GM19468 (cell line): ENCODE results near the gene ZMYM3.

Experiments used
- ATAC-seq: cut with Tn5 transposase; IDR thresholded peaks from one replicate; pipeline ENCODE4 v1.9.1; 2021; ENCODE audit warnings: mild to moderate bottlenecking, moderate library complexity, moderate number of reproducible peaks; ENCODE audit not compliant: unreplicated experiment; ENCODE audit errors: extremely low read depth

Gene ZMYM3

GRCh38 chrX:71214604-71215337 lies 39.2 kb downstream of the ZMYM3 start:
- no peak for ATAC-seq

- no peak for ATAC-seq
Observed at GRCh38 chrX:71214152-71214551, 39.8 kb downstream of the ZMYM3 start.

GRCh38 chrX:71212536-71212935 lies 41.4 kb downstream of the ZMYM3 start:
- no peak for ATAC-seq

GRCh38 chrX:71210816-71211215 lies 43.1 kb downstream of the ZMYM3 start:
- no peak for ATAC-seq

- ATAC-seq: no peak
Observed at GRCh38 chrX:71199252-71200008, 54.5 kb downstream of the ZMYM3 start.

GRCh38 chrX:71198066-71198465 lies 55.9 kb downstream of the ZMYM3 start:
- peak; percentile 49 for ATAC-seq

GRCh38 chrX:71195964-71196649 lies 57.8 kb downstream of the ZMYM3 start:
- no peak for ATAC-seq

GRCh38 chrX:71191248-71191647 lies 62.7 kb downstream of the ZMYM3 start:
- ATAC-seq: no peak
